Thyroid gland (tissue), 4 donors: Measurements from ENCODE around the gene RFC5.

Experiments used
- CTCF ChIP-seq, 6 experiments: fragments of 200-600 bp in 3 of 6; fragments of 450-650 bp in 3 of 6; sonication (generic) in 3 of 6; IDR thresholded peaks; one replicate each; pipeline ENCODE4 v1.5.1; 2016 to 2019; ENCODE audit warnings: antibody characterized with exemption in 6 of 6, mild to moderate bottlenecking in 2 of 6, inconsistent platforms in 1 of 6, moderate library complexity in 1 of 6
- POLR2A ChIP-seq, 2 donors: fragments of 450-650 bp; IDR thresholded peaks; one replicate each; pipeline ENCODE4 v1.6.1; 2017; ENCODE audit warnings: antibody characterized with exemption in 2 of 2, mild to moderate bottlenecking in 2 of 2, moderate library complexity in 1 of 2

- no peak for TF ChIP-seq POLR2A (IDR thresholded peaks at IDR 0.05)
- no peak for TF ChIP-seq CTCF (IDR thresholded peaks at IDR 0.05)
These were observed 41.7 kb downstream of the RFC5 start for GRCh38 chr12:118058227-118058626.
